Psoas muscle (tissue), 8 donors: ENCODE data around the gene CETP. TPM values are rescaled to one million over a fixed set of nuclear protein-coding genes. Genes with fewer than 3 reads are reported as not detected.

ENCODE experiments used
- ATAC-seq, 4 donors: fragments of 200-7000 bp; cut with Tn5 transposase; one replicate each; pipeline ENCODE4 v1.9.1; 2020; ENCODE audit warnings: moderate library complexity in 3 of 4, mild to moderate bottlenecking in 2 of 4
- DNase-seq, 2 donors: peaks; one replicate each; pipeline ENCODE4 v3.0.0-alpha.2; 2020
- H3K27ac ChIP-seq: fragments of 200-600 bp; one replicate; pipeline ENCODE4 v1.8.0; 2022
- H3K27me3 ChIP-seq, 3 donors: fragments of 200-600 bp in 1 of 3; one replicate each; pipeline versions ENCODE4 v1.6.1 to v1.8.0; 2013 to 2022; ENCODE audit warnings: low read length in 2 of 3, mild to moderate bottlenecking in 2 of 3, moderate library complexity in 1 of 3; ENCODE audit not compliant: insufficient read depth in 3 of 3
- H3K36me3 ChIP-seq, 2 donors: fragments of 200-600 bp in 1 of 2; one replicate each; pipeline versions ENCODE4 v1.6.1 to v1.8.0; 2013 to 2022; ENCODE audit warnings: low read depth in 1 of 2, mild to moderate bottlenecking in 1 of 2, moderate library complexity in 1 of 2; ENCODE audit not compliant: insufficient read depth in 1 of 2
- H3K4me1 ChIP-seq: fragments of 200-600 bp; one replicate; pipeline ENCODE4 v1.8.0; 2022
- H3K4me3 ChIP-seq: fragments of 200-600 bp; one replicate; pipeline ENCODE4 v1.8.0; 2022; ENCODE audit warnings: mild to moderate bottlenecking
- H3K9me3 ChIP-seq: fragments of 200-600 bp; one replicate; pipeline ENCODE4 v1.8.0; 2022
- WGBS, 3 donors: extraction: QIAGEN DNeasy Blood & Tissue Kit; methylation state at CpG; one replicate each; pipeline versions ENCODE4 v1.1.6 to v1.1.7; 2013; 5-methylcytosine and 5-hydroxymethylcytosine counted together
- intact Hi-C, 2 donors: fragments of 100-400 bp; cut with DNase I; formaldehyde crosslinking; loops; one replicate each; pipeline versions ENCODE4 v1.11.0 to v1.14.2; 2022
- polyA plus RNA-seq, 3 donors: library from polyadenylated mRNA; stranded (reverse); fragments of 200-250 nt; gene quantifications; one replicate each; pipeline ENCODE4 v1.2.3, GENCODE V29; 2013
- total RNA-seq, 4 donors: library from RNA; stranded (reverse); fragmentation: NEBNext Ultra II Directional in 2 of 4; extraction: Animal tissue kit (Norgen Biotek cat#: 25700) in 2 of 4; gene quantifications; one replicate each; pipeline versions ENCODE4 v1.2.1 to v1.2.4, GENCODE V29; 2021 to 2023
- TF ChIP-seq, protein P1 (sequence below): fragments of 200-600 bp; IDR thresholded peaks from one replicate; pipeline ENCODE4 v1.8.0; 2022; ENCODE audit warnings: antibody characterized with exemption
- donor health status: healthy with polysubstance abuse.
- donor health status: DM: no; HTN: no; CAD: no; lungs with moderate emphysema.
- donor health status: Bipolar disorder and iron deficiency.
- donor health status: healthy.
- donor health status: DM: yes; HTN: yes; CAD: no.
- donor health status: DM: no; HTN: no; CAD: no.
- donor health status: DM: no; HTN: no; CAD: no.
- donor health status: DM: yes; HTN: yes; CAD: no.

CETP gene
- total and polyA plus RNA-seq, 7 donors: 0.05 to 0.67 (median 0.17) TPM; not detected in 2

DNA sequence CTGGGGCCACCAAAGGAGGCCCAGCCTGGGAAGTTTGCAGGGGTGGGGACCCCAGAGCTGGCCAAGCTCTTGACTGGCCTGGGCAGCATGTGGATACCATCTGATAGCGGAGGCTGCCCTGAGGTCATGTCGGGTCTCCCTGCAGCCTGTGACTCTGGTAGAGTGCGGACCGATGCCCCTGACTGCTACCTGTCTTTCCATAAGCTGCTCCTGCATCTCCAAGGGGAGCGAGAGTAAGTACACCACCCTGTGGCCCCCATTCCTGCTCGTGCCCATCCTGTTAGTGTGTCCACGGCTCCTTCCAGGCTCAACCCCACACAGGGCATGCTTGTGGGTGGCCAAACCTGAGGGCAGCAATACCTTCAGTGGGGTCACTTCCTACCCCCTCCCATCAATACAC is 8.0 kb downstream of the CETP start:
- no peak overlapping the region for H3K4me3 ChIP-seq
- ATAC-seq (no peak), DNase-seq (peak in 1 of 2 donors; percentile 42)
- peaks cover 0 to 3% (median 0%) of the 10 kb centered on the region in 3 donors for H3K27me3 ChIP-seq
- TF ChIP-seq, protein P1, sequence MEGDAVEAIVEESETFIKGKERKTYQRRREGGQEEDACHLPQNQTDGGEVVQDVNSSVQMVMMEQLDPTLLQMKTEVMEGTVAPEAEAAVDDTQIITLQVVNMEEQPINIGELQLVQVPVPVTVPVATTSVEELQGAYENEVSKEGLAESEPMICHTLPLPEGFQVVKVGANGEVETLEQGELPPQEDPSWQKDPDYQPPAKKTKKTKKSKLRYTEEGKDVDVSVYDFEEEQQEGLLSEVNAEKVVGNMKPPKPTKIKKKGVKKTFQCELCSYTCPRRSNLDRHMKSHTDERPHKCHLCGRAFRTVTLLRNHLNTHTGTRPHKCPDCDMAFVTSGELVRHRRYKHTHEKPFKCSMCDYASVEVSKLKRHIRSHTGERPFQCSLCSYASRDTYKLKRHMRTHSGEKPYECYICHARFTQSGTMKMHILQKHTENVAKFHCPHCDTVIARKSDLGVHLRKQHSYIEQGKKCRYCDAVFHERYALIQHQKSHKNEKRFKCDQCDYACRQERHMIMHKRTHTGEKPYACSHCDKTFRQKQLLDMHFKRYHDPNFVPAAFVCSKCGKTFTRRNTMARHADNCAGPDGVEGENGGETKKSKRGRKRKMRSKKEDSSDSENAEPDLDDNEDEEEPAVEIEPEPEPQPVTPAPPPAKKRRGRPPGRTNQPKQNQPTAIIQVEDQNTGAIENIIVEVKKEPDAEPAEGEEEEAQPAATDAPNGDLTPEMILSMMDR: no peak
- intact Hi-C loops: loop anchor here in 1 of 2 donors (10.0 kb wide), 1 partner anchor 1885 kb away; no protein-coding TSS in a partner anchor
- no peak overlapping the region for H3K27ac ChIP-seq
- H3K36me3 ChIP-seq: no peaks in the 10 kb centered on the region
- no peaks in the 10 kb centered on the region for H3K9me3 ChIP-seq
- peaks cover 5% of the 10 kb centered on the region for H3K4me1 ChIP-seq
- 91 to 97% (median 92%) methylated on average over 7 of the region's 7 CpGs for WGBS, 3 donors

GRCh38 chr16:56970934-56971767 is 9.4 kb downstream of the CETP start:
- no peaks in the 10 kb centered on the region for H3K36me3 ChIP-seq
- peak in 1 of 2 donors; percentile 30 for DNase-seq
- WGBS, 3 donors: 29 to 43% (median 38%) methylated on average over 8 of the region's 8 CpGs
- intact Hi-C loops: no loop called here
- no peak overlapping the region for H3K27ac ChIP-seq
- no peaks in the 10 kb centered on the region for H3K9me3 ChIP-seq
- no peaks in the 10 kb centered on the region for H3K4me1 ChIP-seq
- ATAC-seq: peak in 2 of 4 donors; percentile 35 to 45
- no peak overlapping the region for H3K4me3 ChIP-seq
- TF ChIP-seq, protein P1: no peak
- peaks cover 0 to 3% (median 0%) of the 10 kb centered on the region in 3 donors for H3K27me3 ChIP-seq

DNA sequence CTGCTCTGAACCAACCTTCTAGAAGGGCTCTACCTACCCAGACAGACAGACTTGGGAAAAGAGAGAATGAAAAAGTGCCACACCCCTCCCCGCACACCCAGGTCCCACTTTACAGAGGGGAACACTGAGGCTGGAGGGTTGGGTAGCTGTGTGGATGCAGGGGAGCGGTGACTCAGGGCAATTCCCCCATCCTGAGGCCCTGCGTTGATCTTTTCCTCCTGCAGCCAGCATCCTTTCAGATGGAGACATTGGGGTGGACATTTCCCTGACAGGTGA is 10.0 kb downstream of the CETP start:
- 88 to 95% (median 95%) methylated on average over 3 of the region's 3 CpGs for WGBS, 3 donors
- peak in 1 of 2 donors; percentile 12 for DNase-seq
- H3K27me3 ChIP-seq: peaks cover 0 to 3% (median 0%) of the 10 kb centered on the region in 3 donors
- H3K27ac ChIP-seq: no peak overlapping the region
- no peaks in the 10 kb centered on the region for H3K4me1 ChIP-seq
- TF ChIP-seq, protein P1: no peak
- H3K4me3 ChIP-seq: no peak overlapping the region
- intact Hi-C loops: no loop called here
- no peaks in the 10 kb centered on the region for H3K9me3 ChIP-seq
- no peak for ATAC-seq
- H3K36me3 ChIP-seq: no peaks in the 10 kb centered on the region

GRCh38 chr16:56972403-56973293 is 10.9 kb downstream of the CETP start:
- intact Hi-C loops: no loop called here
- Histone ChIP-seq H3K4me1 (no peaks in the 10 kb centered on the region), H3K9me3 (no peaks in the 10 kb centered on the region), H3K27ac (no peak overlapping the region), H3K36me3 (no peaks in the 10 kb centered on the region), H3K4me3 (no peak overlapping the region), H3K27me3 (peaks cover 0 to 3% (median 0%) of the 10 kb centered on the region in 3 donors)
- WGBS, 3 donors: 64 to 70% (median 64%) methylated on average over 18 of the region's 18 CpGs
- DNase-seq (peak in 1 of 2 donors; percentile 34), ATAC-seq (no peak)
- TF ChIP-seq, protein P1: no peak
